H9 (cell line): ENCODE results near the gene ARAF. TPM values are rescaled to one million over a fixed set of nuclear protein-coding genes. Genes with fewer than 3 reads are reported as not detected.

Experiments
- DNase-seq: peaks from one replicate; pipeline ENCODE4 v3.0.0-alpha.2; 2017
- H2AFZ ChIP-seq: one replicate; pipeline ENCODE4 v1.6.1; 2013; ENCODE audit warnings: mild to moderate bottlenecking, low read length, control low read depth, moderate library complexity
- H2AK5ac ChIP-seq: 2 replicates; pipeline ENCODE4 v1.6.1; 2013; ENCODE audit warnings: low read length, control low read depth, mixed read lengths; ENCODE audit not compliant: insufficient read length
- H2BK120ac ChIP-seq: one replicate; pipeline ENCODE4 v1.6.1; 2013; ENCODE audit warnings: low read depth, mild to moderate bottlenecking, low read length, control low read depth, inconsistent platforms; ENCODE audit not compliant: poor library complexity, severe bottlenecking
- H2BK12ac ChIP-seq: 2 replicates; pipeline ENCODE4 v1.6.1; 2013; ENCODE audit warnings: low read length, control low read depth, mixed read lengths, low read depth; ENCODE audit not compliant: insufficient read length
- H2BK15ac ChIP-seq: 2 replicates; pipeline ENCODE4 v1.6.1; 2013; ENCODE audit warnings: low read depth, low read length, control low read depth
- H2BK20ac ChIP-seq: one replicate; pipeline ENCODE4 v1.6.1; 2013; ENCODE audit warnings: low read depth, mild to moderate bottlenecking, low read length, control low read depth, inconsistent platforms; ENCODE audit not compliant: poor library complexity, severe bottlenecking
- H2BK5ac ChIP-seq: 2 replicates; pipeline ENCODE4 v1.6.1; 2013; ENCODE audit warnings: low read length, control low read depth, mixed read lengths; ENCODE audit not compliant: insufficient read length
- H3K14ac ChIP-seq: 2 replicates; pipeline ENCODE4 v1.6.1; 2013; ENCODE audit warnings: low read length, control low read depth; ENCODE audit not compliant: insufficient read depth
- H3K18ac ChIP-seq: 2 replicates; pipeline ENCODE4 v1.6.1; 2013; ENCODE audit warnings: low read depth, mild to moderate bottlenecking, mixed read lengths, low read length, control low read depth; ENCODE audit not compliant: insufficient read length
- H3K23ac ChIP-seq: 2 replicates; pipeline ENCODE4 v1.6.1; 2013; ENCODE audit warnings: low read length, control low read depth, mixed read lengths, low read depth; ENCODE audit not compliant: insufficient read length
- H3K23me2 ChIP-seq: 2 replicates; pipeline ENCODE4 v1.6.1; 2013; ENCODE audit warnings: low read depth, mild to moderate bottlenecking, mixed read lengths, low read length, control low read depth; ENCODE audit not compliant: insufficient read length, poor library complexity, severe bottlenecking
- H3K27ac ChIP-seq: 2 replicates; pipeline ENCODE4 v1.5.1; 2013; ENCODE audit warnings: low read length, control low read depth, mixed read lengths, low read depth; ENCODE audit not compliant: insufficient read length
- H3K27me3 ChIP-seq: 2 replicates; pipeline ENCODE4 v1.6.1; 2013; ENCODE audit warnings: low read length, control low read depth, inconsistent platforms; ENCODE audit not compliant: insufficient read depth
- H3K4ac ChIP-seq: 2 replicates; pipeline ENCODE4 v1.6.1; 2013; ENCODE audit warnings: low read depth, mild to moderate bottlenecking, control low read depth, inconsistent platforms, low read length, moderate library complexity
- H3K4me1 ChIP-seq: 2 replicates; pipeline ENCODE4 v1.6.1; 2013; ENCODE audit warnings: low read length, control low read depth, inconsistent platforms; ENCODE audit not compliant: insufficient read depth
- H3K4me2 ChIP-seq: 2 replicates; pipeline ENCODE4 v1.6.1; 2013; ENCODE audit warnings: low read length, control low read depth, mixed read lengths; ENCODE audit not compliant: insufficient read length, insufficient read depth
- H3K56ac ChIP-seq: 2 replicates; pipeline ENCODE4 v1.6.1; 2013; ENCODE audit warnings: low read depth, mild to moderate bottlenecking, mixed read lengths, low read length, control low read depth; ENCODE audit not compliant: insufficient read length
- H3K79me1 ChIP-seq: 2 replicates; pipeline ENCODE4 v1.6.1; 2013; ENCODE audit warnings: low read depth, mild to moderate bottlenecking, moderate library complexity, low read length, control low read depth, inconsistent platforms; ENCODE audit not compliant: insufficient read depth, poor library complexity, severe bottlenecking
- H3K79me2 ChIP-seq: 2 replicates; pipeline ENCODE4 v1.6.1; 2013; ENCODE audit warnings: low read length, control low read depth, inconsistent platforms; ENCODE audit not compliant: insufficient read depth
- H3K9ac ChIP-seq: 2 replicates; pipeline ENCODE4 v1.6.1; 2013; ENCODE audit warnings: low read length, control low read depth, mixed read lengths; ENCODE audit not compliant: insufficient read length; ENCODE audit errors: extremely low read depth
- H3K9me3 ChIP-seq: one replicate; pipeline ENCODE4 v1.6.1; 2013; ENCODE audit warnings: low read depth, low read length, inconsistent platforms; ENCODE audit not compliant: control insufficient read depth
- H3T11ph ChIP-seq: one replicate; pipeline ENCODE4 v1.6.1; 2013; ENCODE audit warnings: mild to moderate bottlenecking, low read length, control low read depth, inconsistent platforms
- H4K20me1 ChIP-seq: one replicate; pipeline ENCODE4 v1.6.1; 2013; ENCODE audit not compliant: control insufficient read depth, insufficient read length, insufficient read depth
- H4K5ac ChIP-seq: 2 replicates; pipeline ENCODE4 v1.6.1; 2013; ENCODE audit warnings: low read depth, mild to moderate bottlenecking, mixed read lengths, low read length, control low read depth; ENCODE audit not compliant: insufficient read length
- H4K8ac ChIP-seq: replicated peaks from 2 replicates; pipeline ENCODE4 v1.6.1; 2013; ENCODE audit warnings: low read length, control low read depth, mixed read lengths, low read depth; ENCODE audit not compliant: insufficient read length
- H4K91ac ChIP-seq: 2 replicates; pipeline ENCODE4 v1.6.1; 2013; ENCODE audit warnings: low read depth, mild to moderate bottlenecking, moderate library complexity, mixed read lengths, low read length, control low read depth; ENCODE audit not compliant: insufficient read length
- H3K27ac Mint-ChIP-seq, 3 experiments: 2 replicates in 2 of 3; 3 replicates in 1 of 3; pipeline ENCODE4 v1.8.0; 2020 to 2021; ENCODE audit warnings: mixed read lengths in 3 of 3, mild to moderate bottlenecking in 1 of 3, moderate library complexity in 1 of 3
- H3K27me3 Mint-ChIP-seq: 2 replicates; pipeline ENCODE4 v1.8.0; 2021; ENCODE audit warnings: low read depth, mild to moderate bottlenecking, moderate library complexity, mixed read lengths
- H3K36me3 Mint-ChIP-seq, 3 experiments: 2 replicates in 2 of 3; 3 replicates in 1 of 3; pipeline ENCODE4 v1.8.0; 2020 to 2021; ENCODE audit warnings: low read depth in 3 of 3, mixed read lengths in 3 of 3; ENCODE audit not compliant: insufficient read depth in 1 of 3
- H3K4me1 Mint-ChIP-seq, 2 experiments: 2 replicates each; pipeline ENCODE4 v1.8.0; 2020; ENCODE audit warnings: mixed read lengths in 2 of 2
- H3K4me3 Mint-ChIP-seq, 2 experiments: 2 replicates in 1 of 2; 3 replicates in 1 of 2; pipeline ENCODE4 v1.8.0; 2020 to 2021; ENCODE audit warnings: mild to moderate bottlenecking in 2 of 2, mixed read lengths in 2 of 2, moderate library complexity in 1 of 2
- H3K9me3 Mint-ChIP-seq, 2 experiments: 2 replicates in 1 of 2; 3 replicates in 1 of 2; pipeline ENCODE4 v1.8.0; 2020; ENCODE audit warnings: mild to moderate bottlenecking in 2 of 2, mixed read lengths in 2 of 2, moderate library complexity in 1 of 2
- WGBS: extraction: QIAGEN DNeasy Blood & Tissue Kit; methylation state at CpG from one replicate; pipeline ENCODE4 v1.1.7; 2013; ENCODE audit warnings: missing lambda C conversion rate, low lambda C conversion rate, mixed read lengths; ENCODE audit not compliant: insufficient read length; ENCODE audit errors: extremely low coverage; 5-methylcytosine and 5-hydroxymethylcytosine counted together
- total RNA-seq: library from RNA; stranded (reverse); gene quantifications from 2 replicates; pipeline ENCODE4 v1.2.1, GENCODE V29; 2021
- TF ChIP-seq, protein P1 (sequence below): fragments of 200-600 bp; sonication (generic); conservative IDR thresholded peaks from 3 replicates; pipeline ENCODE4 v1.8.0; 2021; ENCODE audit warnings: antibody characterized with exemption, mild to moderate bottlenecking

ARAF gene
- total RNA-seq, 1 experiment from 2014 or later, result 48.1 TPM

GRCh38 chrX:47561659-47562151 lies 700 bp downstream of the ARAF start:
- no peaks in the 10 kb centered on the region for H3K27me3 Mint-ChIP-seq
- Histone ChIP-seq H3K9me3 (peaks cover 4% of the 10 kb centered on the region), H2AFZ (no peak overlapping the region), H2BK5ac (no peak overlapping the region), H3T11ph (no peak overlapping the region), H3K27ac (no peak overlapping the region), H3K23ac (no peak overlapping the region), H2BK15ac (no peak overlapping the region), H3K4me2 (peak overlapping the region; percentile 68), H2BK120ac (no peak overlapping the region), H2BK20ac (no peak overlapping the region), H4K20me1 (no peaks in the 10 kb centered on the region), H3K9ac (no peak overlapping the region), H3K56ac (no peak overlapping the region), H3K4ac (no peak overlapping the region), H4K8ac (no peak overlapping the region), H3K18ac (no peak overlapping the region), H4K5ac (no peak overlapping the region), H3K4me1 (no peaks in the 10 kb centered on the region), H3K23me2 (no peaks in the 10 kb centered on the region), H2BK12ac (no peak overlapping the region), H3K79me2 (no peaks in the 10 kb centered on the region), H3K14ac (no peak overlapping the region), H3K79me1 (no peaks in the 10 kb centered on the region), H4K91ac (no peak overlapping the region), H3K27me3 (no peaks in the 10 kb centered on the region), H2AK5ac (no peak overlapping the region)
- peak overlapping the region; percentile 86 to 89 for H3K4me3 Mint-ChIP-seq
- H3K4me1 Mint-ChIP-seq, result peaks cover 12 to 21% of the 10 kb centered on the region in 2 experiments
- peak overlapping the region; percentile 14 to 98 (median 93); a peak in 6 of 7 replicates for H3K27ac Mint-ChIP-seq
- no peak for DNase-seq
- TF ChIP-seq, protein P1, sequence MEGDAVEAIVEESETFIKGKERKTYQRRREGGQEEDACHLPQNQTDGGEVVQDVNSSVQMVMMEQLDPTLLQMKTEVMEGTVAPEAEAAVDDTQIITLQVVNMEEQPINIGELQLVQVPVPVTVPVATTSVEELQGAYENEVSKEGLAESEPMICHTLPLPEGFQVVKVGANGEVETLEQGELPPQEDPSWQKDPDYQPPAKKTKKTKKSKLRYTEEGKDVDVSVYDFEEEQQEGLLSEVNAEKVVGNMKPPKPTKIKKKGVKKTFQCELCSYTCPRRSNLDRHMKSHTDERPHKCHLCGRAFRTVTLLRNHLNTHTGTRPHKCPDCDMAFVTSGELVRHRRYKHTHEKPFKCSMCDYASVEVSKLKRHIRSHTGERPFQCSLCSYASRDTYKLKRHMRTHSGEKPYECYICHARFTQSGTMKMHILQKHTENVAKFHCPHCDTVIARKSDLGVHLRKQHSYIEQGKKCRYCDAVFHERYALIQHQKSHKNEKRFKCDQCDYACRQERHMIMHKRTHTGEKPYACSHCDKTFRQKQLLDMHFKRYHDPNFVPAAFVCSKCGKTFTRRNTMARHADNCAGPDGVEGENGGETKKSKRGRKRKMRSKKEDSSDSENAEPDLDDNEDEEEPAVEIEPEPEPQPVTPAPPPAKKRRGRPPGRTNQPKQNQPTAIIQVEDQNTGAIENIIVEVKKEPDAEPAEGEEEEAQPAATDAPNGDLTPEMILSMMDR, result no peak
- peaks cover 59 to 81% of the 10 kb centered on the region in 2 experiments for H3K9me3 Mint-ChIP-seq
- peaks cover 24 to 36% (median 34%) of the 10 kb centered on the region in 3 experiments for H3K36me3 Mint-ChIP-seq
- WGBS, result no CpG with 5 or more reads among the region's 9 CpGs
